Upper lobe of left lung (tissue), 6 donors: ENCODE measurements around the gene MYO6. TPM values are rescaled to one million over a fixed set of nuclear protein-coding genes. Genes with fewer than 3 reads are reported as not detected.

Source experiments
- ATAC-seq, 2 donors: fragments of 200-7000 bp; cut with Tn5 transposase; one replicate each; pipeline ENCODE4 v1.9.1; 2022; ENCODE audit warnings: mild to moderate bottlenecking in 2 of 2, moderate library complexity in 2 of 2; ENCODE audit not compliant: low FRiP score in 2 of 2
- DNase-seq, 2 donors: peaks; one replicate each; pipeline ENCODE4 v3.0.0-alpha.2; 2019 to 2020
- H3K27ac ChIP-seq, 4 donors: fragments of 200-600 bp; sonication (generic); one replicate each; pipeline ENCODE4 v1.5.1; 2016 to 2019
- H3K27me3 ChIP-seq, 4 donors: fragments of 200-600 bp; sonication (generic); one replicate each; pipeline ENCODE4 v1.5.1; 2017 to 2019
- H3K36me3 ChIP-seq, 4 donors: fragments of 200-600 bp; sonication (generic); one replicate each; pipeline ENCODE4 v1.5.1; 2016 to 2019
- H3K4me1 ChIP-seq, 4 donors: fragments of 200-600 bp; sonication (generic); one replicate each; pipeline ENCODE4 v1.5.1; 2018 to 2019
- H3K4me3 ChIP-seq, 4 donors: fragments of 200-600 bp; sonication (generic); one replicate each; pipeline ENCODE4 v1.5.1; 2017 to 2019; ENCODE audit warnings: mild to moderate bottlenecking in 2 of 4, moderate library complexity in 1 of 4
- H3K9me3 ChIP-seq, 4 donors: fragments of 200-600 bp; sonication (generic); one replicate each; pipeline ENCODE4 v1.5.1; 2018 to 2019
- CTCF ChIP-seq, 6 experiments: fragments of 450-650 bp in 4 of 6; fragments of 200-600 bp in 2 of 6; sonication (generic) in 2 of 6; IDR thresholded peaks; one replicate each; pipeline ENCODE4 v1.5.1; 2016 to 2019; ENCODE audit warnings: antibody characterized with exemption in 6 of 6
- EP300 ChIP-seq, 4 donors: sonication (generic); formaldehyde crosslinking; IDR thresholded peaks; one replicate each; pipeline ENCODE4 v1.5.1; 2017; ENCODE audit warnings: antibody characterized with exemption in 4 of 4, control low read depth in 2 of 4
- POLR2A ChIP-seq, 4 donors: fragments of 450-650 bp; IDR thresholded peaks; one replicate each; pipeline ENCODE4 v1.5.1; 2016 to 2017; ENCODE audit warnings: antibody characterized with exemption in 4 of 4, mild to moderate bottlenecking in 2 of 4
- POLR2AphosphoS5 ChIP-seq, 2 donors: sonication (generic); formaldehyde crosslinking; IDR thresholded peaks; one replicate each; pipeline ENCODE4 v1.5.1; 2017; ENCODE audit warnings: antibody characterized with exemption in 2 of 2
- WGBS, 2 donors: methylation state at CpG; one replicate each; pipeline ENCODE4 v1.1.5; 2017 to 2018; 5-methylcytosine and 5-hydroxymethylcytosine counted together
- total RNA-seq, 6 donors: library from RNA; depleted of rRNA in 4 of 6; stranded (reverse); fragments of >200 nt in 4 of 6; gene quantifications; one replicate each; pipeline versions ENCODE4 v1.1.0 to v1.2.1, GENCODE V29; 2016 to 2021
- donor health status: DM: no; HTN: no; CAD: no; lungs with moderate emphysema.
- donor health status: DM: no; HTN: yes; CAD: no; lungs with severe emphysema.

Gene MYO6
- total RNA-seq, 6 donors from 2014 or later = 49.0 to 94.3 (median 80.4) TPM

GRCh38 chr6:75852721-75853120, 103.7 kb downstream of the MYO6 start:
- Histone ChIP-seq H3K9me3 (no peaks in the 10 kb centered on the region), H3K4me3 (no peak overlapping the region), H3K4me1 (peaks cover 8 to 24% (median 15%) of the 10 kb centered on the region in 4 donors), H3K27me3 (no peaks in the 10 kb centered on the region), H3K36me3 (peaks cover 0 to 17% (median 0%) of the 10 kb centered on the region in 4 donors), H3K27ac (no peak overlapping the region)
- ATAC-seq = no peak
- no peak for DNase-seq
- no peak for TF ChIP-seq CTCF (IDR thresholded peaks at IDR 0.05)
- peak in 1 of 2 donors; percentile 16 for TF ChIP-seq POLR2AphosphoS5 (IDR thresholded peaks at IDR 0.05)
- 61% methylated on average over 4 of the region's 4 CpGs for WGBS, 2 donors

DNA sequence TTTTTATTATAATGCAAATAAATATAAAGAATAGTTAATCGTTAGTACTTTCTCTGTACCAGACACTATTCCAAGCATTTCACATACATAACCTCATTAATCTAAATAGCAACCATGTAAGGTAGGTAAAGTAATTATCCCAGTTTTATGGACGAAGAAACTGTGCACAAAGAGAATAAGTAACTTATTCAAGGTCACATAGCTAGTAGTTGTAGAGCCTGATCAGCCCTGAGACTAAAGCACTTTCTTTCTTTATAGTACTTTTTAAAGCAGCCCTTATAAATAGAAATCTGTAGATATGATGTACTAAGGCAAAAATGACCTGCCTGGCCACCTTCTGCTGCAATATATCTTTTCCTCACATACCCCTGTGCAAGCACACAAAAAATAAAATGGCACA, 104.8 kb downstream of the MYO6 start:
- DNase-seq (no peak), ATAC-seq (no peak)
- Histone ChIP-seq H3K36me3 (peaks cover 0 to 19% (median under 1%) of the 10 kb centered on the region in 4 donors), H3K9me3 (no peaks in the 10 kb centered on the region), H3K4me1 (peaks cover 8 to 24% (median 15%) of the 10 kb centered on the region in 4 donors), H3K4me3 (no peak overlapping the region), H3K27ac (no peak overlapping the region), H3K27me3 (no peaks in the 10 kb centered on the region)
- no peak for TF ChIP-seq CTCF (IDR thresholded peaks at IDR 0.05)
- no peak for TF ChIP-seq EP300 (IDR thresholded peaks at IDR 0.05)
- TF ChIP-seq POLR2AphosphoS5 (IDR thresholded peaks at IDR 0.05) = no peak
- TF ChIP-seq POLR2A (IDR thresholded peaks at IDR 0.05) = no peak
- 90 to 96% methylated on average over 2 of the region's 2 CpGs for WGBS, 2 donors

DNA sequence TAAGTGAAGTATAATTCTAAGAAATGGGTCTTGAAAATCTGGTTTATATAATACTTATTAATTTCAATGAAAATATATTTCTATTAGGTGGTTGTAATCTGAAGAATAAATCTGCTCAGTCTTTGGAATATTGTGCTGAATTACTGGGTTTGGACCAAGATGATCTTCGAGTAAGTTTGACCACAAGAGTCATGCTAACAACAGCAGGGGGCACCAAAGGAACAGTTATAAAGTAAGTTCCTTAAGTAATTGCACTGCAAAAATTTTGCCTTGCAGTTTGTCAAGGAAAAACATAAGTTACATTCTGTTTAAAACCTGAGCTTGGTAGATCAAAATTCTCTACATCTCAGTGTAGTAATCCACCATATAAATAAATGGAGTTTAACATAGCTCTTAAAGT, 106.0 kb downstream of the MYO6 start:
- Histone ChIP-seq H3K27ac (no peak overlapping the region), H3K36me3 (peaks cover 0 to 29% (median 3%) of the 10 kb centered on the region in 4 donors), H3K4me3 (no peak overlapping the region), H3K27me3 (no peaks in the 10 kb centered on the region), H3K9me3 (no peaks in the 10 kb centered on the region), H3K4me1 (peaks cover 3 to 13% (median 7%) of the 10 kb centered on the region in 4 donors)
- 10 to 21% methylated on average over 1 of the region's 1 CpG for WGBS, 2 donors
- no peak for ATAC-seq
- TF ChIP-seq CTCF (IDR thresholded peaks at IDR 0.05) (peak in 3 of 6 experiments; percentile 17 to 32 (median 20)), POLR2A (IDR thresholded peaks at IDR 0.05) (no peak)
- DNase-seq = peak in 1 of 2 donors; percentile 28

DNA sequence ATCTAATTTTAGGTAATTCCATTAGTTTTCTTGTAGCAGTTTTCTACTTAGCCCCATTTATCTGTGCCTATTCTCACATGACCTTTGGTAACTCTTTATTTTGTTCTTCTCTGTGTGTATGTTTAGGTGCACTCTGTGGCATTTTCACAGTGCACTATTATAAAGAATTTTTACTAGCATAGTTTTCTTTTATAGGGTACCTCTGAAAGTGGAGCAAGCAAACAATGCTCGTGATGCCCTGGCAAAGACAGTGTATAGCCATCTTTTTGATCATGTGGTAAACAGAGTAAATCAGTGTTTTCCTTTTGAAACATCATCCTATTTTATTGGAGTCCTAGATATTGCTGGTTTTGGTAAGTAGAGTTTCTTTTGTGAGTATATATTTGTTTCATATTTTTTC, 107.9 kb downstream of the MYO6 start:
- no peaks in the 10 kb centered on the region for H3K27me3 ChIP-seq
- TF ChIP-seq EP300 (IDR thresholded peaks at IDR 0.05) (no peak), CTCF (IDR thresholded peaks at IDR 0.05) (no peak), POLR2A (IDR thresholded peaks at IDR 0.05) (no peak), POLR2AphosphoS5 (IDR thresholded peaks at IDR 0.05) (no peak)
- peaks cover 0 to 46% (median 4%) of the 10 kb centered on the region in 4 donors for H3K36me3 ChIP-seq
- H3K4me1 ChIP-seq = peaks cover 0 to 5% (median 2%) of the 10 kb centered on the region in 4 donors
- 62 to 92% methylated on average over 1 of the region's 1 CpG for WGBS, 2 donors
- no peak overlapping the region for H3K4me3 ChIP-seq
- H3K9me3 ChIP-seq = no peaks in the 10 kb centered on the region
- DNase-seq (no peak), ATAC-seq (no peak)
- H3K27ac ChIP-seq = no peak overlapping the region

GRCh38 chr6:75863001-75863400, 114.0 kb downstream of the MYO6 start:
- no peak for TF ChIP-seq POLR2AphosphoS5 (IDR thresholded peaks at IDR 0.05)
- TF ChIP-seq POLR2A (IDR thresholded peaks at IDR 0.05) = no peak
- no peak for TF ChIP-seq CTCF (IDR thresholded peaks at IDR 0.05)
- ATAC-seq (no peak), DNase-seq (no peak)
- no peak overlapping the region for H3K4me3 ChIP-seq
- no peaks in the 10 kb centered on the region for H3K9me3 ChIP-seq
- WGBS, 2 donors = 92 to 94% methylated on average over 3 of the region's 3 CpGs
- H3K27me3 ChIP-seq = no peaks in the 10 kb centered on the region
- H3K27ac ChIP-seq = no peak overlapping the region
- peaks cover 3 to 79% (median 9%) of the 10 kb centered on the region in 4 donors for H3K36me3 ChIP-seq
- no peaks in the 10 kb centered on the region for H3K4me1 ChIP-seq
